GM21737 (cell line): ENCODE data around the gene FOXK2.
"Not testable (repeated sequence)": the region's sequence is repeated elsewhere in the genome, so short reads cannot be mapped to it uniquely, and the experiment has no call there.

Source experiments
- ATAC-seq: cut with Tn5 transposase; IDR thresholded peaks from one replicate; pipeline ENCODE4 v1.9.1; 2021; ENCODE audit warnings: mild to moderate bottlenecking, moderate library complexity; ENCODE audit not compliant: unreplicated experiment

FOXK2 gene

GRCh38 chr17:82528484-82529265 lies 9.1 kb downstream of the FOXK2 start:
- no peak for ATAC-seq

- ATAC-seq: no peak
These were observed 10.4 kb downstream of the FOXK2 start for GRCh38 chr17:82529914-82530300.

GRCh38 chr17:82531431-82531881 lies 11.9 kb downstream of the FOXK2 start:
- ATAC-seq: no peak

GRCh38 chr17:82534401-82534812 lies 14.9 kb downstream of the FOXK2 start:
- no peak for ATAC-seq

- no peak for ATAC-seq
These were observed 17.1 kb downstream of the FOXK2 start for GRCh38 chr17:82536512-82537201.

- not testable (repeated sequence) for ATAC-seq
These were observed 17.7 kb downstream of the FOXK2 start for GRCh38 chr17:82537228-82537627.

GRCh38 chr17:82539076-82539475 lies 19.5 kb downstream of the FOXK2 start:
- not testable (repeated sequence) for ATAC-seq

GRCh38 chr17:82542439-82542838 lies 22.9 kb downstream of the FOXK2 start:
- no peak for ATAC-seq

- no peak for ATAC-seq
These were observed 25.0 kb downstream of the FOXK2 start for GRCh38 chr17:82544431-82545070.

GRCh38 chr17:82545071-82545462 lies 25.5 kb downstream of the FOXK2 start:
- no peak for ATAC-seq

GRCh38 chr17:82547981-82548380 lies 28.4 kb downstream of the FOXK2 start:
- ATAC-seq: no peak

GRCh38 chr17:82548681-82549303 lies 29.3 kb downstream of the FOXK2 start:
- ATAC-seq: no peak

- ATAC-seq: peak; percentile 71
These were observed 32.4 kb downstream of the FOXK2 start for GRCh38 chr17:82551779-82552457.

- no peak for ATAC-seq
These were observed 33.0 kb downstream of the FOXK2 start for GRCh38 chr17:82552580-82552979.

- ATAC-seq: no peak
These were observed 33.8 kb downstream of the FOXK2 start for GRCh38 chr17:82553210-82553930.

- ATAC-seq: not testable (repeated sequence)
These were observed 38.0 kb downstream of the FOXK2 start for GRCh38 chr17:82557510-82557909.

- no peak for ATAC-seq
These were observed 40.2 kb downstream of the FOXK2 start for GRCh38 chr17:82559566-82560251.

GRCh38 chr17:82560252-82560642 lies 40.7 kb downstream of the FOXK2 start:
- no peak for ATAC-seq

GRCh38 chr17:82560802-82561428 lies 41.4 kb downstream of the FOXK2 start:
- ATAC-seq: no peak
